GM23248 (cell line): ENCODE data around the gene TP53TG3C. TPM values are rescaled to one million over a fixed set of nuclear protein-coding genes. Genes with fewer than 3 reads are reported as not detected.
"Not testable (repeated sequence)": the region's sequence is repeated elsewhere in the genome, so short reads cannot be mapped to it uniquely, and the experiment has no call there.

Experiments
- DNase-seq: peaks from one replicate; pipeline ENCODE4 v3.0.0-alpha.2; 2015
- H2AFZ ChIP-seq: fragments of 200-600 bp; sonication (generic); 2 replicates; pipeline ENCODE4 v1.6.1; 2016; ENCODE audit warnings: antibody characterized with exemption
- H3F3A ChIP-seq: fragments of 200-600 bp; sonication (generic); 2 replicates; pipeline ENCODE4 v1.6.1; 2016; ENCODE audit warnings: mild to moderate bottlenecking, antibody characterized with exemption, mixed run types; ENCODE audit not compliant: insufficient read depth
- H3K27ac ChIP-seq: fragments of 200-600 bp; sonication (generic); 2 replicates; pipeline ENCODE4 v1.5.1; 2016; ENCODE audit warnings: mild to moderate bottlenecking
- H3K27me3 ChIP-seq: fragments of 200-600 bp; sonication (generic); replicated peaks from 2 replicates; pipeline ENCODE4 v1.6.1; 2016; ENCODE audit warnings: mild to moderate bottlenecking; ENCODE audit not compliant: insufficient read depth
- H3K36me3 ChIP-seq: fragments of 200-600 bp; sonication (generic); 2 replicates; pipeline ENCODE4 v1.6.1; 2016; ENCODE audit warnings: low read depth, mild to moderate bottlenecking
- H3K4me1 ChIP-seq: fragments of 200-600 bp; sonication (generic); 2 replicates; pipeline ENCODE4 v1.6.1; 2016; ENCODE audit warnings: mild to moderate bottlenecking; ENCODE audit not compliant: insufficient read depth
- H3K4me2 ChIP-seq: fragments of 200-600 bp; sonication (generic); one replicate; pipeline ENCODE4 v1.6.1; 2016; ENCODE audit warnings: mild to moderate bottlenecking; ENCODE audit not compliant: unreplicated experiment
- H3K4me3 ChIP-seq: fragments of 200-600 bp; sonication (generic); 2 replicates; pipeline ENCODE4 v1.5.1; 2016; ENCODE audit warnings: mild to moderate bottlenecking
- H3K79me2 ChIP-seq: fragments of 200-600 bp; sonication (generic); 2 replicates; pipeline ENCODE4 v1.6.1; 2016; ENCODE audit warnings: mild to moderate bottlenecking; ENCODE audit not compliant: insufficient read depth
- H3K9ac ChIP-seq: fragments of 200-600 bp; sonication (generic); 2 replicates; pipeline ENCODE4 v1.6.1; 2016; ENCODE audit warnings: mild to moderate bottlenecking
- H3K9me2 ChIP-seq: fragments of 200-600 bp; sonication (generic); 2 replicates; pipeline ENCODE4 v1.6.1; 2016; ENCODE audit warnings: mixed run types, mild to moderate bottlenecking, moderate library complexity; ENCODE audit not compliant: insufficient read depth
- H3K9me3 ChIP-seq: fragments of 200-600 bp; sonication (generic); one replicate; pipeline ENCODE4 v1.6.1; 2017; ENCODE audit warnings: low read depth
- H4K20me1 ChIP-seq: fragments of 200-600 bp; sonication (generic); 2 replicates; pipeline ENCODE4 v1.6.0; 2016; ENCODE audit not compliant: insufficient read depth
- WGBS, 2 experiments: methylation state at CpG; one replicate each; pipeline ENCODE4 v1.1.6; 2015 to 2017; ENCODE audit warnings: low lambda C conversion rate in 2 of 2, low coverage in 1 of 2; ENCODE audit errors: missing lambda C conversion rate in 2 of 2; 5-methylcytosine and 5-hydroxymethylcytosine counted together
- in situ Hi-C: fragments of 300-500 bp; cut with MboI; formaldehyde crosslinking; loops from 2 replicates; pipeline ENCODE4 v1.15.0; 2020
- polyA plus RNA-seq: library from polyadenylated mRNA; unstranded; fragments of >200 nt; fragmentation: Nextera tagmentation; extraction: Ambion mirVana; gene quantifications from 2 replicates; pipeline ENCODE4 v1.2.1, GENCODE V29; 2016
- small RNA-seq: library from RNA; depleted of rRNA; stranded (forward); fragments of <200 nt; gene quantifications from one replicate; pipeline ENCODE3, GENCODE V24; 2014; ENCODE audit warnings: low read depth, low replicate concordance
- total RNA-seq: library from RNA; depleted of rRNA; stranded (reverse); fragments of >200 nt; shearing (Covaris generic); gene quantifications from 2 replicates; pipeline ENCODE4 v1.2.3, GENCODE V29; 2014; rRNA removed

Gene TP53TG3C
- total RNA-seq (not detected in 2 replicates), polyA plus RNA-seq (not detected in 2 replicates)

GRCh38 chr16:33193926-33194325, at the start of gene TP53TG3C:
TP53TG3C (plus strand) TSS chr16:33194226; CDS start chr16:33194294, 68 bp downstream.
- H3K4me2 ChIP-seq, H3K4me3 ChIP-seq, H2AFZ ChIP-seq, H3K4me1 ChIP-seq, in situ Hi-C loops, DNase-seq, H3K27ac ChIP-seq, H3F3A ChIP-seq, H3K27me3 ChIP-seq, H4K20me1 ChIP-seq, H3K9ac ChIP-seq, H3K9me3 ChIP-seq, H3K79me2 ChIP-seq, H3K36me3 ChIP-seq, H3K9me2 ChIP-seq: not testable (repeated sequence)
- WGBS, 2 experiments = no CpG with 5 or more reads among the region's 25 CpGs

Small RNAs within 50 kb of the gene (small RNA-seq; reads per million reads assigned to genes)
- not detected for gene AC138869.1

Other genes with a start within 250 kb of the TP53TG3C start
- not detected in 2 replicates for gene TP53TG3E, start 110.1 kb downstream of the TP53TG3C start, total RNA-seq
- gene TP53TG3E, start 110.1 kb downstream of the TP53TG3C start, polyA plus RNA-seq = not detected in 2 replicates
- gene TP53TG3B, start 166.6 kb downstream of the TP53TG3C start, total RNA-seq = not detected in 2 replicates
- not detected in 2 replicates for gene TP53TG3B, start 166.6 kb downstream of the TP53TG3C start, polyA plus RNA-seq